Bronchial epithelial cell (primary cell): Measurements from ENCODE around the gene UCK1. TPM values are rescaled to one million over a fixed set of nuclear protein-coding genes. Genes with fewer than 3 reads are reported as not detected.

Source experiments
- DNase-seq: peaks from one replicate; pipeline ENCODE4 v3.0.0-alpha.2; 2010; ENCODE audit warnings: low read depth
- FAIRE-seq: peaks from 2 replicates; lab custom pipeline; 2011; peaks lifted over from hg19 to GRCh38; lab: Jason Lieb, UNC
- H3K27me3 ChIP-seq: 2 replicates; pipeline ENCODE4 v1.5.1; 2011; ENCODE audit warnings: low read length; ENCODE audit not compliant: control insufficient read depth, insufficient read depth
- H3K36me3 ChIP-seq: 2 replicates; pipeline ENCODE4 v1.5.1; 2011; ENCODE audit warnings: low read length; ENCODE audit not compliant: control insufficient read depth, insufficient read depth
- H3K4me3 ChIP-seq: 2 replicates; pipeline ENCODE4 v1.5.1; 2011; ENCODE audit warnings: mild to moderate bottlenecking, low read depth, low read length, control low read depth
- CTCF ChIP-seq: IDR thresholded peaks from 2 replicates; pipeline ENCODE4 v1.5.1; 2011; ENCODE audit warnings: mild to moderate bottlenecking, moderate library complexity, low read length, control low read depth, inconsistent platforms; ENCODE audit not compliant: insufficient read depth, severe bottlenecking
- total RNA-seq: library from RNA; depleted of rRNA; stranded (reverse); fragments of >200 nt; gene quantifications from 2 replicates; pipeline ENCODE4 v1.2.1, GENCODE V29; 2014

UCK1 gene
- total RNA-seq, 1 donor from 2014 or later, result 15.0 TPM

- FAIRE-seq (no peak), DNase-seq (no peak)
- Histone ChIP-seq H3K36me3 (peaks cover 33% of the 10 kb centered on the region), H3K4me3 (no peak overlapping the region), H3K27me3 (no peaks in the 10 kb centered on the region)
- no peak for TF ChIP-seq CTCF
Measured at GRCh38 chr9:131521822-131522221, 9.2 kb downstream of the UCK1 start.

GRCh38 chr9:131521203-131521602 is 9.9 kb downstream of the UCK1 start:
- Histone ChIP-seq H3K36me3 (peaks cover 31% of the 10 kb centered on the region), H3K4me3 (no peak overlapping the region), H3K27me3 (no peaks in the 10 kb centered on the region)
- DNase-seq, result no peak
- peak; percentile 13 for FAIRE-seq
- no peak for TF ChIP-seq CTCF

DNA sequence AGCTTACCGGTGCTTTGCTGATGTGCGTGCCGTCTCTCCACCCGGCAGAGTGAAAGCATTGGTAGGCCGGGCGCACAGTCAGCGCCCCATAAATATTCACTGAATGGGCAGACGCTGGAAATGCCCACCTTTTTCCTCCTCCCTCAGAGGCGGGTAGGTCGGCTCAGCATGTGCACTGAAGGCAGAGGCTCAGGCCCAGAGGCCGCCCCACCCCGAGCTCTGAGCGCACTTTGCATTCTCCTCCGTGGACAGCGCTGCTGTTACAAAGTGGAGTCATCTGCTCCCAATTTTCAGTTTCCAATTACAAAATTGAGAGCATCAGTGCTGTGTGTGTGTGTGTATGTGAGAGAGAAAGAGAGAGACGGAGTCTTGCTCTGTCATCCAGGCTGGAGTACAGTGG is 10.6 kb downstream of the UCK1 start:
- no peak for FAIRE-seq
- Histone ChIP-seq H3K27me3 (no peaks in the 10 kb centered on the region), H3K36me3 (peaks cover 29% of the 10 kb centered on the region), H3K4me3 (no peak overlapping the region)
- no peak for TF ChIP-seq CTCF
- no peak for DNase-seq

GRCh38 chr9:131518553-131518952 is 12.5 kb downstream of the UCK1 start:
- Histone ChIP-seq H3K27me3 (no peaks in the 10 kb centered on the region), H3K36me3 (peaks cover 29% of the 10 kb centered on the region), H3K4me3 (no peak overlapping the region)
- DNase-seq (no peak), FAIRE-seq (no peak)
- TF ChIP-seq CTCF, result no peak

- Histone ChIP-seq H3K4me3 (no peak overlapping the region), H3K36me3 (peaks cover 31% of the 10 kb centered on the region), H3K27me3 (no peaks in the 10 kb centered on the region)
- no peak for FAIRE-seq
- no peak for TF ChIP-seq CTCF
- DNase-seq, result no peak
Measured at GRCh38 chr9:131517761-131518190, 13.3 kb downstream of the UCK1 start.

GRCh38 chr9:131516930-131517329 is 14.1 kb downstream of the UCK1 start:
- no peak for TF ChIP-seq CTCF
- DNase-seq, result no peak
- FAIRE-seq, result peak; percentile 90
- Histone ChIP-seq H3K27me3 (no peaks in the 10 kb centered on the region), H3K36me3 (peaks cover 27% of the 10 kb centered on the region), H3K4me3 (no peak overlapping the region)
